IMR-90 (cell line): ENCODE results near the gene RUFY4. TPM values are rescaled to one million over a fixed set of nuclear protein-coding genes. Genes with fewer than 3 reads are reported as not detected.

Experiments
- ATAC-seq: fragments of 200-7000 bp; cut with Tn5 transposase; 2 replicates; pipeline ENCODE4 v1.9.1; 2020; ENCODE audit warnings: low read depth, mild to moderate bottlenecking, moderate library complexity
- BruUV-seq: library from RNA; stranded (reverse); fragments of 400-500 nt; replicated peaks from 2 replicates; lab custom pipeline; 2021; lab: Mats Ljungman, UMichigan
- CTCF ChIA-PET: fragments of 300-600 bp; formaldehyde crosslinking; extraction: SDS; loops from one replicate; lab custom pipeline; 2021; ENCODE audit warnings: antibody characterized with exemption; lab: Yijun Ruan, JAX
- POLR2A ChIA-PET: fragments of 300-600 bp; sonication (Branson Sonifier 250); formaldehyde crosslinking; loops from one replicate; lab custom pipeline; 2022; ENCODE audit warnings: antibody characterized with exemption; ENCODE audit not compliant: unreplicated experiment; lab: Charles Lee
- DNase-seq: peaks from one replicate; pipeline ENCODE4 v3.0.0; 2013
- H2AFZ ChIP-seq: replicated peaks from 2 replicates; pipeline ENCODE3; 2013; ENCODE audit warnings: low read length, mild to moderate bottlenecking; ENCODE audit not compliant: poor library complexity
- H2AK5ac ChIP-seq: 2 replicates; pipeline ENCODE4 v1.6.1; 2013; ENCODE audit warnings: low read depth, low read length, inconsistent platforms
- H2AK9ac ChIP-seq: replicated peaks from 2 replicates; pipeline ENCODE3; 2013; ENCODE audit warnings: mild to moderate bottlenecking, low read depth, low read length, moderate library complexity; ENCODE audit not compliant: poor library complexity
- H2BK120ac ChIP-seq: 2 replicates; pipeline ENCODE4 v1.6.1; 2013; ENCODE audit warnings: low read depth, low read length, inconsistent platforms
- H2BK15ac ChIP-seq: 3 replicates; pipeline ENCODE4 v1.6.1; 2013; ENCODE audit warnings: low read depth, low read length, inconsistent platforms
- H2BK20ac ChIP-seq: 2 replicates; pipeline ENCODE4 v1.6.1; 2013; ENCODE audit warnings: low read depth, mild to moderate bottlenecking, inconsistent platforms, low read length, moderate library complexity
- H2BK5ac ChIP-seq: 2 replicates; pipeline ENCODE4 v1.6.1; 2013; ENCODE audit warnings: mild to moderate bottlenecking, low read depth, low read length, inconsistent platforms; ENCODE audit not compliant: poor library complexity, severe bottlenecking
- H3K14ac ChIP-seq: replicated peaks from 2 replicates; pipeline ENCODE4 v1.6.1; 2013; ENCODE audit warnings: low read depth, low read length, inconsistent platforms
- H3K18ac ChIP-seq: 2 replicates; pipeline ENCODE4 v1.6.1; 2013; ENCODE audit warnings: low read depth, low read length, control low read depth
- H3K23ac ChIP-seq: 2 replicates; pipeline ENCODE4 v1.6.1; 2013; ENCODE audit warnings: low read depth, low read length, inconsistent platforms
- H3K27ac ChIP-seq: 2 replicates; pipeline ENCODE4 v1.5.1; 2013; ENCODE audit warnings: mild to moderate bottlenecking, control low read depth, low read length; ENCODE audit not compliant: insufficient read depth
- H3K27me3 ChIP-seq: 2 replicates; pipeline ENCODE4 v1.6.1; 2013; ENCODE audit warnings: low read length; ENCODE audit not compliant: control insufficient read depth, insufficient read depth
- H3K36me3 ChIP-seq: 2 replicates; pipeline ENCODE4 v1.6.1; 2013; ENCODE audit warnings: low read length, mixed read lengths; ENCODE audit not compliant: control insufficient read depth, insufficient read depth
- H3K4ac ChIP-seq: 2 replicates; pipeline ENCODE4 v1.6.1; 2013; ENCODE audit warnings: low read depth, low read length, inconsistent platforms
- H3K4me1 ChIP-seq: 2 replicates; pipeline ENCODE4 v1.6.1; 2013; ENCODE audit warnings: low read length, mixed read lengths; ENCODE audit not compliant: control insufficient read depth, insufficient read depth
- H3K4me2 ChIP-seq: 2 replicates; pipeline ENCODE4 v1.6.1; 2013; ENCODE audit warnings: low read depth, mild to moderate bottlenecking, control low read depth, low read length, moderate library complexity
- H3K4me3 ChIP-seq: 2 replicates; pipeline ENCODE4 v1.5.1; 2013; ENCODE audit warnings: low read depth, mild to moderate bottlenecking, control low read depth, low read length, moderate library complexity; ENCODE audit not compliant: insufficient read depth
- H3K56ac ChIP-seq: 2 replicates; pipeline ENCODE4 v1.6.1; 2013; ENCODE audit warnings: low read length, inconsistent platforms; ENCODE audit not compliant: insufficient read depth; ENCODE audit errors: extremely low read depth
- H3K79me1 ChIP-seq, 2 experiments: 2 replicates each; pipeline ENCODE4 v1.6.1; 2013; ENCODE audit warnings: low read length in 2 of 2, inconsistent platforms in 1 of 2, low read depth in 1 of 2
- H3K9ac ChIP-seq: 2 replicates; pipeline ENCODE4 v1.6.1; 2013; ENCODE audit warnings: low read depth, low read length, control low read depth
- H3K9me1 ChIP-seq: 2 replicates; pipeline ENCODE4 v1.6.1; 2013; ENCODE audit warnings: low read length, inconsistent platforms; ENCODE audit not compliant: insufficient read depth
- H3K9me3 ChIP-seq: 2 replicates; pipeline ENCODE4 v1.6.1; 2013; ENCODE audit warnings: low read length; ENCODE audit not compliant: control insufficient read depth, insufficient read depth
- H4K20me1 ChIP-seq: 2 replicates; pipeline ENCODE4 v1.6.1; 2013; ENCODE audit warnings: low read length, inconsistent platforms; ENCODE audit not compliant: insufficient read depth
- H4K5ac ChIP-seq: 2 replicates; pipeline ENCODE4 v1.6.1; 2013; ENCODE audit warnings: mild to moderate bottlenecking, low read depth, low read length, control low read depth
- H4K8ac ChIP-seq, 2 experiments: 2 replicates each; pipeline ENCODE4 v1.6.1; 2013; ENCODE audit warnings: low read depth in 2 of 2, low read length in 2 of 2, control low read depth in 1 of 2, inconsistent platforms in 1 of 2
- H4K91ac ChIP-seq: 2 replicates; pipeline ENCODE4 v1.6.1; 2013; ENCODE audit warnings: low read depth, low read length, inconsistent platforms; ENCODE audit not compliant: insufficient read depth
- BHLHE40 ChIP-seq: fragments of 150-350 bp; IDR thresholded peaks from 2 replicates; pipeline ENCODE4 v1.6.1; 2016; ENCODE audit warnings: mild to moderate bottlenecking, low read depth, low read length
- CEBPB ChIP-seq: IDR thresholded peaks from 2 replicates; pipeline ENCODE4 v1.6.1; 2012; ENCODE audit warnings: low read depth, low read length, improper control_type of control experiment
- CHD1 ChIP-seq: IDR thresholded peaks from 2 replicates; pipeline ENCODE4 v1.6.1; 2012; ENCODE audit warnings: low read depth, low read length, improper control_type of control experiment
- FOS ChIP-seq: fragments of 150-350 bp; IDR thresholded peaks from 2 replicates; pipeline ENCODE4 v1.6.1; 2016; ENCODE audit warnings: low read depth, low read length
- MAFK ChIP-seq: IDR thresholded peaks from 2 replicates; pipeline ENCODE4 v1.6.1; 2012; ENCODE audit warnings: low read depth, low read length, improper control_type of control experiment
- MAZ ChIP-seq: IDR thresholded peaks from 2 replicates; pipeline ENCODE4 v1.6.1; 2012; ENCODE audit warnings: low read depth, mild to moderate bottlenecking, low read length, improper control_type of control experiment, moderate library complexity, borderline replicate concordance
- MXI1 ChIP-seq: IDR thresholded peaks from 2 replicates; pipeline ENCODE4 v1.6.1; 2012; ENCODE audit warnings: low read depth, mild to moderate bottlenecking, low read length, moderate library complexity, borderline replicate concordance
- NFE2L2 ChIP-seq: fragments of 150-350 bp; IDR thresholded peaks from 2 replicates; pipeline ENCODE4 v1.6.1; 2016; ENCODE audit warnings: low read depth, mild to moderate bottlenecking, low read length
- POLR2A ChIP-seq: IDR thresholded peaks from 2 replicates; pipeline ENCODE4 v1.6.1; 2012; ENCODE audit warnings: mild to moderate bottlenecking, low read depth, low read length
- RAD21 ChIP-seq: IDR thresholded peaks from 2 replicates; pipeline ENCODE4 v1.6.1; 2012; ENCODE audit warnings: low read length, improper control_type of control experiment
- RCOR1 ChIP-seq: IDR thresholded peaks from 2 replicates; pipeline ENCODE4 v1.6.1; 2012; ENCODE audit warnings: mild to moderate bottlenecking, low read length, improper control_type of control experiment; ENCODE audit not compliant: insufficient replicate concordance
- RFX5 ChIP-seq: IDR thresholded peaks from 2 replicates; pipeline ENCODE4 v1.8.0; 2012; ENCODE audit warnings: low read depth, mild to moderate bottlenecking, low read length, moderate library complexity
- SMC3 ChIP-seq: fragments of 150-350 bp; IDR thresholded peaks from 2 replicates; pipeline ENCODE4 v1.6.1; 2016; ENCODE audit warnings: low read depth, mild to moderate bottlenecking, antibody characterized with exemption, low read length, moderate library complexity
- WGBS, 2 experiments: methylation state at CpG; one replicate each; pipeline versions ENCODE4 v1.1.5 to v1.1.7; 2013; ENCODE audit warnings: missing lambda C conversion rate in 2 of 2; ENCODE audit not compliant: insufficient read length in 1 of 2; ENCODE audit errors: extremely low coverage in 2 of 2; 5-methylcytosine and 5-hydroxymethylcytosine counted together
- dilution Hi-C: fragments of 300-500 bp; cut with HindIII; formaldehyde crosslinking; loops from one replicate; pipeline ENCODE4 v1.14.3; 2018; ENCODE audit warnings: low sequenced_read_pairs; ENCODE audit not compliant: unreplicated experiment
- in situ Hi-C: fragments of 300-500 bp; cut with MboI; formaldehyde crosslinking; loops from 3 replicates; pipeline ENCODE4 v1.14.3; 2019; ENCODE audit warnings: low sequenced_read_pairs, inconsistent platforms, mixed read lengths
- intact Hi-C: fragments of 100-400 bp; cut with micrococcal nuclease; formaldehyde crosslinking; loops from 2 replicates; pipeline ENCODE4 v1.10.0; 2022
- polyA plus RNA-seq, 3 experiments: library from polyadenylated mRNA; depleted of rRNA; stranded (reverse); fragments of >200 nt; gene quantifications; 2 replicates each; pipeline ENCODE4 v1.2.3, GENCODE V29; 2012; ENCODE audit warnings: low replicate concordance in 1 of 3
- total RNA-seq: library from RNA; depleted of rRNA; stranded (reverse); fragments of >200 nt; gene quantifications from 2 replicates; pipeline ENCODE4 v1.2.3, GENCODE V29; 2012
- TF ChIP-seq, protein P1 (sequence below): conservative IDR thresholded peaks from 2 replicates; pipeline ENCODE4 v1.5.1; 2012; ENCODE audit warnings: mild to moderate bottlenecking, low read depth, low read length, improper control_type of control experiment
- TF ChIP-seq, protein P2 (sequence below): fragments of 150-350 bp; IDR thresholded peaks from 2 replicates; pipeline ENCODE4 v1.6.1; 2017; ENCODE audit warnings: mild to moderate bottlenecking, antibody characterized with exemption, low read length, low read depth
- TF ChIP-seq, protein P3 (sequence below): fragments of 150-350 bp; IDR thresholded peaks from 2 replicates; pipeline ENCODE4 v1.6.1; 2016; ENCODE audit warnings: low read depth, mild to moderate bottlenecking, low read length, moderate library complexity, borderline replicate concordance

RUFY4 gene
- total and polyA plus RNA-seq, 2 of the 4 experiments (the other 2 are of a cell fraction): not detected

DNA sequence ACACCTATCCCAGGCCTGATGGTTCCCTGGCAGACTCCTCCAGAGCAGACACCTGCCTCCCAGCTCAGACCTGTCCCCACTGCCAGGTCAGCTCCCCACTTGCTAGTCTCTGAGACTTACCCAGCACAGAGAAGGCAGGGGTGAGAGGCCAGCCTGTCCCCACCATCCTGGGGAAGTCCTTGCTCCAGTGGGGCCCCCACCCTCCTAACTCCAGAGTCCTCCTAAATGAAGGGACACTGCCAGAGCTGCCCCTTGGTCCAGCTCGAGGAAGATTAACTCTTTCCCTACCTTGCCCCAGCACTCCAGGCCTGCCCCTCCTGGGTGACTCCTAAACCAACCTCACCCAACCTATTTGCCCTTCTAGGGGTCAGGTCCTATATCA, 35.9 kb upstream of the RUFY4 start:
- WGBS, 2 experiments: no CpG with 5 or more reads among the region's 1 CpG
- H3K79me1 ChIP-seq: no peaks in the 10 kb centered on the region
- ATAC-seq (no peak), DNase-seq (no peak)
- ChIA-PET POLR2A (no interaction called here), CTCF (interaction anchor here (1.2 to 1.6 kb wide), 2 partner anchors 244 to 247 kb away, joined by 3 to 6 read pairs; no protein-coding TSS in a partner anchor)
- no peak overlapping the region for H3K4me3 ChIP-seq
- H4K5ac ChIP-seq: no peak overlapping the region
- H2AFZ ChIP-seq: no peak overlapping the region
- H4K20me1 ChIP-seq: no peaks in the 10 kb centered on the region; the same call in 1 of the 2 replicates
- H3K14ac ChIP-seq: no peak overlapping the region
- TF ChIP-seq RFX5 (no peak), BHLHE40 (no peak), POLR2A (no peak), CHD1 (no peak), RCOR1 (no peak), SMC3 (no peak), NFE2L2 (no peak), FOS (no peak), CEBPB (no peak), MXI1 (no peak), MAFK (no peak), RAD21 (no peak), MAZ (no peak)
- TF ChIP-seq, protein P1, sequence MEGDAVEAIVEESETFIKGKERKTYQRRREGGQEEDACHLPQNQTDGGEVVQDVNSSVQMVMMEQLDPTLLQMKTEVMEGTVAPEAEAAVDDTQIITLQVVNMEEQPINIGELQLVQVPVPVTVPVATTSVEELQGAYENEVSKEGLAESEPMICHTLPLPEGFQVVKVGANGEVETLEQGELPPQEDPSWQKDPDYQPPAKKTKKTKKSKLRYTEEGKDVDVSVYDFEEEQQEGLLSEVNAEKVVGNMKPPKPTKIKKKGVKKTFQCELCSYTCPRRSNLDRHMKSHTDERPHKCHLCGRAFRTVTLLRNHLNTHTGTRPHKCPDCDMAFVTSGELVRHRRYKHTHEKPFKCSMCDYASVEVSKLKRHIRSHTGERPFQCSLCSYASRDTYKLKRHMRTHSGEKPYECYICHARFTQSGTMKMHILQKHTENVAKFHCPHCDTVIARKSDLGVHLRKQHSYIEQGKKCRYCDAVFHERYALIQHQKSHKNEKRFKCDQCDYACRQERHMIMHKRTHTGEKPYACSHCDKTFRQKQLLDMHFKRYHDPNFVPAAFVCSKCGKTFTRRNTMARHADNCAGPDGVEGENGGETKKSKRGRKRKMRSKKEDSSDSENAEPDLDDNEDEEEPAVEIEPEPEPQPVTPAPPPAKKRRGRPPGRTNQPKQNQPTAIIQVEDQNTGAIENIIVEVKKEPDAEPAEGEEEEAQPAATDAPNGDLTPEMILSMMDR: no peak
- TF ChIP-seq, protein P2, sequence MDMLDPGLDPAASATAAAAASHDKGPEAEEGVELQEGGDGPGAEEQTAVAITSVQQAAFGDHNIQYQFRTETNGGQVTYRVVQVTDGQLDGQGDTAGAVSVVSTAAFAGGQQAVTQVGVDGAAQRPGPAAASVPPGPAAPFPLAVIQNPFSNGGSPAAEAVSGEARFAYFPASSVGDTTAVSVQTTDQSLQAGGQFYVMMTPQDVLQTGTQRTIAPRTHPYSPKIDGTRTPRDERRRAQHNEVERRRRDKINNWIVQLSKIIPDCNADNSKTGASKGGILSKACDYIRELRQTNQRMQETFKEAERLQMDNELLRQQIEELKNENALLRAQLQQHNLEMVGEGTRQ: no peak
- TF ChIP-seq, protein P3, sequence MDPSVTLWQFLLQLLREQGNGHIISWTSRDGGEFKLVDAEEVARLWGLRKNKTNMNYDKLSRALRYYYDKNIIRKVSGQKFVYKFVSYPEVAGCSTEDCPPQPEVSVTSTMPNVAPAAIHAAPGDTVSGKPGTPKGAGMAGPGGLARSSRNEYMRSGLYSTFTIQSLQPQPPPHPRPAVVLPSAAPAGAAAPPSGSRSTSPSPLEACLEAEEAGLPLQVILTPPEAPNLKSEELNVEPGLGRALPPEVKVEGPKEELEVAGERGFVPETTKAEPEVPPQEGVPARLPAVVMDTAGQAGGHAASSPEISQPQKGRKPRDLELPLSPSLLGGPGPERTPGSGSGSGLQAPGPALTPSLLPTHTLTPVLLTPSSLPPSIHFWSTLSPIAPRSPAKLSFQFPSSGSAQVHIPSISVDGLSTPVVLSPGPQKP: no peak
- no peak overlapping the region for H4K91ac ChIP-seq
- no peak overlapping the region for H3K9ac ChIP-seq
- H3K18ac ChIP-seq: no peak overlapping the region
- intact Hi-C loops (no loop called here), dilution Hi-C loops (no loop called here), in situ Hi-C loops (loop anchor here (10.0 kb wide), 1 partner anchor 238 kb away; no protein-coding TSS in a partner anchor)
- no peak overlapping the region for H3K4ac ChIP-seq
- no peak overlapping the region for H3K4me2 ChIP-seq
- H3K36me3 ChIP-seq: no peaks in the 10 kb centered on the region
- no peak overlapping the region for H2BK20ac ChIP-seq
- no peak overlapping the region for H2BK5ac ChIP-seq
- BruUV-seq: no TSS peak
- H3K9me1 ChIP-seq: peaks cover 8% of the 10 kb centered on the region
- no peak overlapping the region for H2BK15ac ChIP-seq
- no peak overlapping the region for H2AK9ac ChIP-seq
- H3K27me3 ChIP-seq: peaks cover 42% of the 10 kb centered on the region
- no peak overlapping the region for H3K23ac ChIP-seq
- no peak overlapping the region for H3K56ac ChIP-seq
- H2AK5ac ChIP-seq: no peak overlapping the region
- no peak overlapping the region for H3K27ac ChIP-seq
- no peaks in the 10 kb centered on the region for H3K9me3 ChIP-seq
- H2BK120ac ChIP-seq: no peak overlapping the region
- peaks cover 6% of the 10 kb centered on the region; the same call in 1 of the 2 replicates for H3K4me1 ChIP-seq
- H4K8ac ChIP-seq: no peak overlapping the region
